Measurements from ENCODE around the gene FAH.
A peak's percentile ranks its signal among the peaks of the same experiment; 100 is the strongest.
"Not testable (repeated sequence)": the region's sequence is repeated elsewhere in the genome, so short reads cannot be mapped to it uniquely, and the experiment has no call there.

Gene FAH

GRCh38 chr15:80152896-80153876, at the start of gene FAH:
FAH (plus strand) TSS chr15:80152999; CDS start chr15:80153055, 56 bp downstream.
- DNase-seq, result peak in 5 of 6 experiments; percentile 27 to 63 (median 43)

- no peak for DNase-seq
Observed at GRCh38 chr15:80105193-80105592, 47.6 kb upstream of the FAH start.

- no peak for DNase-seq
Observed at GRCh38 chr15:80105595-80105994, 47.2 kb upstream of the FAH start.

GRCh38 chr15:80106051-80106450, 46.7 kb upstream of the FAH start:
- no peak for DNase-seq

GRCh38 chr15:80107204-80107603, 45.6 kb upstream of the FAH start:
- no peak for DNase-seq

- no peak for DNase-seq
Observed at GRCh38 chr15:80107774-80108173, 45.0 kb upstream of the FAH start.

GRCh38 chr15:80109388-80109787, 43.4 kb upstream of the FAH start:
- DNase-seq, result no peak

GRCh38 chr15:80110920-80111319, 41.9 kb upstream of the FAH start:
- DNase-seq, result no peak

- DNase-seq, result no peak
Observed at GRCh38 chr15:80114114-80114513, 38.7 kb upstream of the FAH start.

GRCh38 chr15:80115021-80115420, 37.8 kb upstream of the FAH start:
- no peak for DNase-seq

GRCh38 chr15:80118956-80119355, 33.8 kb upstream of the FAH start:
- no peak for DNase-seq

GRCh38 chr15:80120636-80121035, 32.2 kb upstream of the FAH start:
- DNase-seq, result no peak

GRCh38 chr15:80121546-80121945, 31.3 kb upstream of the FAH start:
- DNase-seq, result no peak

GRCh38 chr15:80123034-80123433, 29.8 kb upstream of the FAH start:
- DNase-seq, result no peak

GRCh38 chr15:80127253-80127652, 25.5 kb upstream of the FAH start:
- DNase-seq, result not testable (repeated sequence)

- no peak for DNase-seq
Observed at GRCh38 chr15:80127911-80128310, 24.9 kb upstream of the FAH start.

GRCh38 chr15:80132382-80132781, 20.4 kb upstream of the FAH start:
- no peak for DNase-seq

GRCh38 chr15:80136854-80137253, 15.9 kb upstream of the FAH start:
- DNase-seq, result no peak

- DNase-seq, result no peak
Observed at GRCh38 chr15:80138961-80139360, 13.8 kb upstream of the FAH start.

- DNase-seq, result no peak
Observed at GRCh38 chr15:80140909-80141308, 11.9 kb upstream of the FAH start.

GRCh38 chr15:80141916-80142598, 10.7 kb upstream of the FAH start:
- no peak for DNase-seq

GRCh38 chr15:80142646-80143045, 10.2 kb upstream of the FAH start:
- DNase-seq, result no peak

- peak in 1 of 6 experiments; percentile 1 for DNase-seq
Observed at GRCh38 chr15:80151148-80151547, 1.7 kb upstream of the FAH start.

GRCh38 chr15:80151576-80151975, 1.2 kb upstream of the FAH start:
- DNase-seq, result no peak
